H1 (cell line): ENCODE results near the gene DGCR6L. TPM values are rescaled to one million over a fixed set of nuclear protein-coding genes. Genes with fewer than 3 reads are reported as not detected.

Source experiments
- CTCF ChIA-PET: fragments of 300-600 bp; sonication (Branson Sonifier 250); formaldehyde crosslinking; loops from one replicate; lab custom pipeline; 2021; ENCODE audit not compliant: partially characterized antibody; lab: Charles Lee
- POLR2A ChIA-PET: fragments of 300-600 bp; sonication (Branson Sonifier 250); formaldehyde crosslinking; loops from one replicate; lab custom pipeline; 2021; ENCODE audit warnings: inconsistent platforms; ENCODE audit not compliant: partially characterized antibody; lab: Charles Lee
- DNase-seq, 2 experiments: peaks; one replicate each; pipeline versions ENCODE4 v3.0.0 to v3.0.0-alpha.2; 2010 to 2022; ENCODE audit warnings: low spot score in 2 of 2, low read depth in 1 of 2, mixed read lengths in 1 of 2
- FAIRE-seq: peaks from 2 replicates; lab custom pipeline; 2011; peaks lifted over from hg19 to GRCh38; lab: Jason Lieb, UNC
- H2AFZ ChIP-seq: 2 replicates; pipeline ENCODE4 v1.8.1; 2012; ENCODE audit warnings: low read length, inconsistent platforms
- H2AK5ac ChIP-seq: 2 replicates; pipeline ENCODE4 v1.6.1; 2013; ENCODE audit warnings: low read depth, low read length
- H2BK120ac ChIP-seq: replicated peaks from 2 replicates; pipeline ENCODE3; 2013; ENCODE audit warnings: low read depth, low read length, inconsistent platforms
- H2BK12ac ChIP-seq: 2 replicates; pipeline ENCODE4 v1.6.1; 2013; ENCODE audit warnings: low read depth, low read length
- H2BK15ac ChIP-seq: 2 replicates; pipeline ENCODE4 v1.6.1; 2013; ENCODE audit warnings: low read length
- H2BK20ac ChIP-seq: 2 replicates; pipeline ENCODE4 v1.6.1; 2013; ENCODE audit warnings: low read length
- H2BK5ac ChIP-seq: 2 replicates; pipeline ENCODE4 v1.6.1; 2013; ENCODE audit warnings: low read depth, low read length
- H3K14ac ChIP-seq: 2 replicates; pipeline ENCODE4 v1.6.1; 2013; ENCODE audit warnings: inconsistent platforms; ENCODE audit not compliant: insufficient read length
- H3K18ac ChIP-seq: 2 replicates; pipeline ENCODE4 v1.6.1; 2013; ENCODE audit warnings: low read length; ENCODE audit errors: extremely low read depth
- H3K23ac ChIP-seq: 2 replicates; pipeline ENCODE4 v1.6.1; 2013; ENCODE audit warnings: inconsistent platforms; ENCODE audit not compliant: insufficient read length
- H3K23me2 ChIP-seq: 2 replicates; pipeline ENCODE4 v1.6.1; 2013; ENCODE audit warnings: low read depth, low read length
- H3K27ac ChIP-seq: 2 replicates; pipeline ENCODE4 v1.6.1; 2011; ENCODE audit warnings: low read depth, low read length, inconsistent platforms
- H3K27me3 ChIP-seq, 4 experiments: replicated peaks in 1 of 4; 1 replicate in 1 of 4; 2 replicates in 3 of 4; pipeline versions ENCODE4 v1.6.1 to v1.8.1; 2011 to 2013; ENCODE audit warnings: low read length in 3 of 4, mild to moderate bottlenecking in 3 of 4, inconsistent platforms in 2 of 4, mixed read lengths in 2 of 4, moderate library complexity in 1 of 4; ENCODE audit not compliant: control insufficient read depth in 3 of 4, insufficient read depth in 3 of 4; ENCODE audit errors: extremely low read depth in 1 of 4
- H3K36me3 ChIP-seq, 4 experiments: 2 replicates each; pipeline versions ENCODE4 v1.6.1 to v1.8.1; 2011 to 2013; ENCODE audit warnings: mild to moderate bottlenecking in 4 of 4, low read length in 3 of 4, moderate library complexity in 2 of 4, control low read depth in 1 of 4, inconsistent platforms in 1 of 4; ENCODE audit not compliant: insufficient read depth in 4 of 4, control insufficient read depth in 2 of 4
- H3K4ac ChIP-seq: replicated peaks from 2 replicates; pipeline ENCODE3; 2013; ENCODE audit warnings: low read length, low read depth, mixed read lengths, inconsistent platforms; ENCODE audit not compliant: insufficient read length
- H3K4me1 ChIP-seq, 4 experiments: replicated peaks in 1 of 4; 1 replicate in 1 of 4; 2 replicates in 3 of 4; pipeline versions ENCODE4 v1.6.1 to v1.8.1; 2011 to 2013; ENCODE audit warnings: low read length in 3 of 4, inconsistent platforms in 2 of 4, mixed read lengths in 1 of 4; ENCODE audit not compliant: insufficient read depth in 4 of 4, control insufficient read depth in 3 of 4
- H3K4me2 ChIP-seq, 2 experiments: 2 replicates each; pipeline versions ENCODE4 v1.6.1 to v1.8.1; 2011 to 2013; ENCODE audit warnings: low read depth in 2 of 2, low read length in 2 of 2, control low read depth in 1 of 2, inconsistent platforms in 1 of 2, mild to moderate bottlenecking in 1 of 2; ENCODE audit not compliant: insufficient read depth in 1 of 2
- H3K4me3 ChIP-seq, 4 experiments: fragments of 200-600, 300-600 bp in 1 of 4; sonication (generic), shearing (Covaris generic), sonication (Bioruptor Twin) in 1 of 4; 2 replicates each; pipeline versions ENCODE4 v1.5.1 to v1.8.1; 2011 to 2016; ENCODE audit warnings: low read length in 4 of 4, low read depth in 3 of 4, control low read depth in 2 of 4, inconsistent platforms in 2 of 4, mild to moderate bottlenecking in 2 of 4, mixed read lengths in 1 of 4, moderate library complexity in 1 of 4; ENCODE audit not compliant: insufficient read depth in 2 of 4; ENCODE audit errors: extremely low read depth in 1 of 4
- H3K56ac ChIP-seq: replicated peaks from 2 replicates; pipeline ENCODE3; 2013; ENCODE audit warnings: low read depth, mild to moderate bottlenecking, mixed read lengths, low read length, inconsistent platforms; ENCODE audit not compliant: insufficient read length
- H3K79me1 ChIP-seq: 2 replicates; pipeline ENCODE4 v1.6.1; 2013; ENCODE audit warnings: low read depth, low read length, control low read depth
- H3K79me2 ChIP-seq, 2 experiments: 2 replicates each; pipeline versions ENCODE4 v1.6.1 to v1.8.1; 2012 to 2013; ENCODE audit warnings: low read length in 2 of 2, mild to moderate bottlenecking in 2 of 2, inconsistent platforms in 1 of 2; ENCODE audit not compliant: insufficient read depth in 2 of 2, control insufficient read depth in 1 of 2
- H3K9ac ChIP-seq, 4 experiments: replicated peaks in 1 of 4; 1 replicate in 1 of 4; 2 replicates in 3 of 4; pipeline versions ENCODE4 v1.6.1 to v1.8.1; 2011 to 2013; ENCODE audit warnings: low read depth in 3 of 4, low read length in 3 of 4, control low read depth in 2 of 4, mild to moderate bottlenecking in 2 of 4, moderate library complexity in 2 of 4, inconsistent platforms in 1 of 4; ENCODE audit errors: extremely low read depth in 1 of 4
- H3K9me3 ChIP-seq, 2 experiments: 2 replicates each; pipeline versions ENCODE4 v1.6.1 to v1.8.1; 2012 to 2013; ENCODE audit warnings: mild to moderate bottlenecking in 2 of 2, moderate library complexity in 2 of 2, control low read depth in 1 of 2, inconsistent platforms in 1 of 2, low read depth in 1 of 2, low read length in 1 of 2, mixed read lengths in 1 of 2; ENCODE audit not compliant: insufficient read depth in 2 of 2
- H4K20me1 ChIP-seq, 2 experiments: replicated peaks in 1 of 2; 2 replicates each; pipeline versions ENCODE3 to v1.8.1; 2011 to 2013; ENCODE audit warnings: inconsistent platforms in 2 of 2, low read length in 2 of 2, mild to moderate bottlenecking in 1 of 2; ENCODE audit not compliant: insufficient read depth in 2 of 2, control insufficient read depth in 1 of 2
- H4K5ac ChIP-seq: 2 replicates; pipeline ENCODE4 v1.6.1; 2013; ENCODE audit warnings: low read length, low read depth, mixed read lengths, inconsistent platforms; ENCODE audit not compliant: insufficient read length
- H4K8ac ChIP-seq: 2 replicates; pipeline ENCODE4 v1.8.0; 2013; ENCODE audit warnings: mild to moderate bottlenecking, moderate library complexity, low read length, inconsistent platforms; ENCODE audit not compliant: insufficient read depth; ENCODE audit errors: extremely low read depth
- H4K91ac ChIP-seq: replicated peaks from 2 replicates; pipeline ENCODE3; 2013; ENCODE audit warnings: low read length, mixed read lengths, inconsistent platforms; ENCODE audit not compliant: insufficient read length
- EGR1 ChIP-seq: IDR thresholded peaks from 2 replicates; pipeline ENCODE4 v1.6.1; 2011; ENCODE audit warnings: low read depth, low read length, borderline replicate concordance
- FOSL1 ChIP-seq: IDR thresholded peaks from 2 replicates; pipeline ENCODE4 v1.6.1; 2011; ENCODE audit warnings: mild to moderate bottlenecking, low read depth, low read length, moderate library complexity; ENCODE audit not compliant: insufficient read depth
- GTF2F1 ChIP-seq: IDR thresholded peaks from 2 replicates; pipeline ENCODE4 v1.6.1; 2012; ENCODE audit warnings: low read depth, low read length, improper control_type of control experiment, borderline replicate concordance
- KDM1A ChIP-seq: fragments of 200-600, 300-600 bp; sonication (generic); IDR thresholded peaks from 2 replicates; pipeline ENCODE4 v1.7.1; 2016; ENCODE audit warnings: mild to moderate bottlenecking, low read length, borderline replicate concordance
- PHF8 ChIP-seq: fragments of 200-600 bp; sonication (generic); conservative IDR thresholded peaks from 2 replicates; pipeline ENCODE4 v1.7.1; 2012; ENCODE audit warnings: low read depth, mild to moderate bottlenecking, inconsistent platforms, low read length, moderate library complexity
- RFX5 ChIP-seq: IDR thresholded peaks from 2 replicates; pipeline ENCODE4 v1.6.1; 2011; ENCODE audit warnings: low read depth, low read length, improper control_type of control experiment, borderline replicate concordance
- SIN3A ChIP-seq, 2 experiments: IDR thresholded peaks in 1 of 2; conservative IDR thresholded peaks in 1 of 2; 2 replicates each; pipeline ENCODE4 v1.6.1; 2011 to 2012; ENCODE audit warnings: low read length in 2 of 2, improper control_type of control experiment in 1 of 2, low read depth in 1 of 2, mild to moderate bottlenecking in 1 of 2
- SP1 ChIP-seq: IDR thresholded peaks from 2 replicates; pipeline ENCODE4 v1.6.1; 2011; ENCODE audit warnings: low read depth, low read length
- TAF7 ChIP-seq: optimal IDR thresholded peaks from 2 replicates; pipeline ENCODE3; 2011; ENCODE audit warnings: low read depth, mild to moderate bottlenecking, inconsistent platforms, low read length, moderate library complexity, borderline replicate concordance
- WGBS, 2 experiments: shearing (Covaris generic) in 1 of 2; methylation state at CpG; one replicate each; pipeline versions ENCODE4 v1.1.6 to v1.1.7; 2013 to 2015; ENCODE audit warnings: low lambda C conversion rate in 2 of 2, mixed read lengths in 2 of 2, inconsistent platforms in 1 of 2, low coverage in 1 of 2, missing lambda C conversion rate in 1 of 2; ENCODE audit not compliant: insufficient replicate concordance in 2 of 2, insufficient coverage in 1 of 2, insufficient read length in 1 of 2; ENCODE audit errors: extremely low coverage in 1 of 2, missing lambda C conversion rate in 1 of 2; 5-methylcytosine and 5-hydroxymethylcytosine counted together
- polyA plus RNA-seq, 7 experiments: library from polyadenylated mRNA; depleted of rRNA in 3 of 7; stranded (reverse) in 5 of 7; unstranded in 2 of 7; fragments of >200 nt in 5 of 7; fragments of 200-250 nt in 2 of 7; gene quantifications; 1 replicate in 5 of 7; 2 replicates in 1 of 7; 4 replicates in 1 of 7; pipeline versions ENCODE4 v1.2.1 to v1.2.3, GENCODE V29; 2011 to 2013; ENCODE audit warnings: missing spikeins in 2 of 7, mixed read lengths in 2 of 7
- total RNA-seq: library from RNA; stranded (reverse); fragmentation: NEBNext Ultra II Directional; extraction: Animal tissue kit (Norgen Biotek cat#: 25700); gene quantifications from 2 replicates; pipeline ENCODE4 v1.2.1, GENCODE V29; 2021
- TF ChIP-seq, protein P1 (sequence below): IDR thresholded peaks from 2 replicates; pipeline ENCODE4 v1.6.1; 2011; ENCODE audit warnings: low read depth, mild to moderate bottlenecking, low read length; ENCODE audit not compliant: insufficient read depth

Gene DGCR6L
- total and polyA plus RNA-seq, 2 of the 8 experiments (the other 6 are each of a cell fraction or from before 2014, with no cell fraction given), result 43.6 to 72.6 TPM

DNA sequence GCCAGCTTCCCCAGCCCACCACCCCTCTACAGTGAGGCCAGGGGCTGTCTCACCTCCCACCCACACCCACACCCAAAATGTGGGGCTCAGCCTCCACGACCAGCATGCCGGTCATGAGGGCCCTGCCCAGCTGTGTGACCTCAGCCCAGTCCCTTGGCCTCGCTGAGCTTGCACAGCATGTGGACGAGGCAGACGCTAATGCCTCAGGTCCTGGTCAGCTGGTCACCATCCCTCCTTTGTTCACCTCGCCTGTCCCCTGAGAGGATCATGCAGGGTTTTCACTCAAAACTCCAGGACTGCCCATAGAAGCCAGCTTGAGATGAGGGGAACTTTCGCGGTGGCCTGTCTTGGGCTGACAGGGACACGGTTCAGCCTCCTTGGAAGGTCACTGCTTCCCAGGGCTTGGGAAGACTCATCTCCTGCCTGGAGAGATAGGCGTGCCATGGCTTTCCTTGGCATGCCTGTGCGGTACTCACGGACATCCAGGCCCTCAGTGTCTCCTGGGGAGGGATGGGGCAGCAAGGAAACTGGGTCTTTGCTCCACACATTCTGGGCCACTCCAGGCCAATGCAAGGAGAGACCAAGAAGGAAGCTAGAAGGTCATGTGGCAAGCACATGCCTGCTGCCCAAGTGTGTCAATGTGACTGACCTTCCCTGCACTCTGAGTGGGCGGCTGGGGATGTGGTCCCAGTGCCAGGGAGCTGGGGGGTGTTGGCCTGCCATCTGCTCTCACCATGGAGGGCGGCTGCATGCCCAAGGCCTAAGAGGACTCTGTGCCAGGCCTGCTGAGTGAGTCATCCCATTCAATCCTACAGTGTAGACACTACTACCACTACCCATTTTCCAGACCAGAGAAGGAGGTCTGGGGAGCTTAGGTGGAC, 48.5 kb downstream of the DGCR6L start:
- no peak overlapping the region for H3K18ac ChIP-seq
- no peak overlapping the region for H2BK20ac ChIP-seq
- no peak overlapping the region for H3K4me2 ChIP-seq
- no peak overlapping the region for H2BK5ac ChIP-seq
- DNase-seq, result no peak
- H3K23me2 ChIP-seq, result peaks cover 3% of the 10 kb centered on the region; the same call in 1 of the 2 replicates
- H3K4me1 ChIP-seq, result peaks cover 0 to 10% (median 7%) of the 10 kb centered on the region in 4 experiments; a peak in 5 of 7 replicates
- POLR2A ChIA-PET, result interaction anchor here (0.9 to 1.6 kb wide), 2 partner anchors 66 to 151 kb away, joined by 3 read pairs; no protein-coding TSS in a partner anchor
- no peak overlapping the region for H2AFZ ChIP-seq
- H3K4ac ChIP-seq, result no peak overlapping the region
- no peak overlapping the region for H2AK5ac ChIP-seq
- H3K23ac ChIP-seq, result no peak overlapping the region
- CTCF ChIA-PET, result interaction anchor here (0.9 to 4.8 kb wide), 6 partner anchors 13 to 1304 kb away, joined by 3 to 20 read pairs (median 4); no protein-coding TSS in a partner anchor
- H3K27me3 ChIP-seq, result no peaks in the 10 kb centered on the region; a peak in 2 of 7 replicates
- H3K9me3 ChIP-seq, result no peaks in the 10 kb centered on the region
- H4K91ac ChIP-seq, result no peak overlapping the region
- H3K14ac ChIP-seq, result no peak overlapping the region
- no peak overlapping the region for H3K27ac ChIP-seq
- H2BK12ac ChIP-seq, result 0 out of 2 replicates have a peak overlapping the region, but pooled peaks have one; percentile 39
- no peak overlapping the region for H3K56ac ChIP-seq
- H4K8ac ChIP-seq, result no peak overlapping the region
- H3K79me2 ChIP-seq, result peaks cover 0 to 3% of the 10 kb centered on the region in 2 experiments; a peak in 1 of 4 replicates
- peak overlapping the region; percentile 72; the same call in 1 of the 2 replicates for H2BK15ac ChIP-seq
- FAIRE-seq, result no peak
- H4K20me1 ChIP-seq, result no peaks in the 10 kb centered on the region
- peaks cover 3% of the 10 kb centered on the region; the same call in 1 of the 2 replicates for H3K79me1 ChIP-seq
- H3K9ac ChIP-seq, result no peak overlapping the region
- no peak overlapping the region for H2BK120ac ChIP-seq
- no peak overlapping the region for H4K5ac ChIP-seq
- H3K36me3 ChIP-seq, result no peaks in the 10 kb centered on the region
- WGBS, 2 experiments, result 81% methylated on average over 11 of the region's 14 CpGs; no CpG with 5 or more reads in 1 of the 2 experiments
- H3K4me3 ChIP-seq, result no peak overlapping the region
- TF ChIP-seq TAF7, result no peak
- TF ChIP-seq SIN3A (conservative IDR thresholded peaks at IDR 0.05 in 1 of 2, IDR thresholded peaks at IDR 0.05 in 1 of 2; ENCODE audit: low read depth in 1 of 2, low read length in 2 of 2), result no peak
- TF ChIP-seq PHF8, result no peak
- TF ChIP-seq SP1, result no peak
- TF ChIP-seq FOSL1, result no peak
- TF ChIP-seq, protein P1, sequence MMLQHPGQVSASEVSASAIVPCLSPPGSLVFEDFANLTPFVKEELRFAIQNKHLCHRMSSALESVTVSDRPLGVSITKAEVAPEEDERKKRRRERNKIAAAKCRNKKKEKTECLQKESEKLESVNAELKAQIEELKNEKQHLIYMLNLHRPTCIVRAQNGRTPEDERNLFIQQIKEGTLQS, result no peak
- TF ChIP-seq RFX5, result no peak
- TF ChIP-seq EGR1, result no peak
- no peak for TF ChIP-seq KDM1A
- no peak for TF ChIP-seq GTF2F1
